Trophoblast cell (in vitro differentiated cells and primary cell): ENCODE measurements around the gene PCNX3.

Experiments
- DNase-seq, 2 donors: peaks; one replicate each; pipeline ENCODE4 v3.0.0-alpha.2; 2016
- H2AFZ ChIP-seq: 2 replicates; pipeline ENCODE4 v1.6.1; 2013; ENCODE audit warnings: low read length, moderate library complexity, mild to moderate bottlenecking; ENCODE audit not compliant: insufficient read depth, poor library complexity
- H2AK5ac ChIP-seq: 2 replicates; pipeline ENCODE4 v1.6.1; 2013; ENCODE audit warnings: mild to moderate bottlenecking, low read length
- H2BK120ac ChIP-seq: 2 replicates; pipeline ENCODE4 v1.6.1; 2013; ENCODE audit warnings: low read length, mild to moderate bottlenecking, moderate library complexity; ENCODE audit not compliant: insufficient read depth, poor library complexity
- H2BK12ac ChIP-seq: 2 replicates; pipeline ENCODE4 v1.6.1; 2013; ENCODE audit warnings: mild to moderate bottlenecking, low read length, moderate library complexity
- H2BK5ac ChIP-seq: 2 replicates; pipeline ENCODE4 v1.6.1; 2013; ENCODE audit warnings: low read length, low read depth, moderate library complexity, mild to moderate bottlenecking; ENCODE audit not compliant: poor library complexity
- H3K14ac ChIP-seq: 2 replicates; pipeline ENCODE4 v1.6.1; 2013; ENCODE audit warnings: mild to moderate bottlenecking, low read length
- H3K18ac ChIP-seq: 2 replicates; pipeline ENCODE4 v1.6.1; 2013; ENCODE audit warnings: mild to moderate bottlenecking, low read length
- H3K23ac ChIP-seq: 2 replicates; pipeline ENCODE4 v1.6.1; 2013; ENCODE audit warnings: low read length
- H3K27ac ChIP-seq: 2 replicates; pipeline ENCODE4 v1.5.1; 2013; ENCODE audit warnings: low read depth, mild to moderate bottlenecking, inconsistent platforms, low read length, moderate library complexity
- H3K27me3 ChIP-seq: 2 replicates; pipeline ENCODE4 v1.6.1; 2013; ENCODE audit warnings: inconsistent platforms, mild to moderate bottlenecking, low read length, moderate library complexity; ENCODE audit not compliant: insufficient read depth
- H3K36me3 ChIP-seq, 2 experiments: 1 replicate in 1 of 2; 2 replicates in 1 of 2; pipeline ENCODE4 v1.6.1; 2013; ENCODE audit warnings: low read length in 2 of 2, mild to moderate bottlenecking in 2 of 2, moderate library complexity in 1 of 2; ENCODE audit not compliant: insufficient read depth in 2 of 2, control insufficient read depth in 1 of 2
- H3K4ac ChIP-seq: 2 replicates; pipeline ENCODE4 v1.6.1; 2013; ENCODE audit warnings: low read depth, mild to moderate bottlenecking, low read length, moderate library complexity
- H3K4me1 ChIP-seq, 2 experiments: 1 replicate in 1 of 2; 2 replicates in 1 of 2; pipeline ENCODE4 v1.6.1; 2013; ENCODE audit warnings: low read length in 2 of 2, mild to moderate bottlenecking in 2 of 2, moderate library complexity in 1 of 2; ENCODE audit not compliant: insufficient read depth in 2 of 2, control insufficient read depth in 1 of 2
- H3K4me2 ChIP-seq: 2 replicates; pipeline ENCODE4 v1.6.1; 2013; ENCODE audit warnings: inconsistent platforms, mild to moderate bottlenecking, low read length, moderate library complexity
- H3K4me3 ChIP-seq: 2 replicates; pipeline ENCODE4 v1.5.1; 2013; ENCODE audit warnings: mild to moderate bottlenecking, low read depth, low read length, inconsistent platforms
- H3K79me1 ChIP-seq: one replicate; pipeline ENCODE4 v1.6.1; 2013; ENCODE audit warnings: low read length
- H3K79me2 ChIP-seq: 2 replicates; pipeline ENCODE4 v1.6.1; 2013; ENCODE audit warnings: low read length, mild to moderate bottlenecking; ENCODE audit not compliant: control insufficient read depth, insufficient read depth, poor library complexity
- H3K9ac ChIP-seq: 2 replicates; pipeline ENCODE4 v1.6.1; 2013; ENCODE audit warnings: mild to moderate bottlenecking, low read length
- H3K9me3 ChIP-seq: 2 replicates; pipeline ENCODE4 v1.6.1; 2013; ENCODE audit warnings: low read depth, mild to moderate bottlenecking, control low read depth, inconsistent platforms, low read length; ENCODE audit not compliant: insufficient read depth
- H4K12ac ChIP-seq: 2 replicates; pipeline ENCODE4 v1.6.1; 2013; ENCODE audit warnings: low read depth, mild to moderate bottlenecking, low read length, moderate library complexity
- H4K8ac ChIP-seq: 2 replicates; pipeline ENCODE4 v1.6.1; 2013; ENCODE audit warnings: low read depth, mild to moderate bottlenecking, low read length, moderate library complexity
- H4K91ac ChIP-seq: one replicate; pipeline ENCODE4 v1.6.1; 2013; ENCODE audit warnings: low read depth, mild to moderate bottlenecking, low read length, moderate library complexity
- WGBS: extraction: QIAGEN DNeasy Blood & Tissue Kit; methylation state at CpG from one replicate; pipeline ENCODE4 v1.1.7; 2013; ENCODE audit warnings: missing lambda C conversion rate; ENCODE audit not compliant: insufficient read length, insufficient coverage; ENCODE audit errors: extremely low coverage; 5-methylcytosine and 5-hydroxymethylcytosine counted together

The PCNX3 gene

GRCh38 chr11:65651339-65651588 is 35.7 kb downstream of the PCNX3 start:
- H3K79me2 ChIP-seq, result peaks cover 4% of the 10 kb centered on the region

GRCh38 chr11:65651589-65652510 is 36.3 kb downstream of the PCNX3 start:
- peaks cover 4% of the 10 kb centered on the region for H3K79me2 ChIP-seq
- peak overlapping the region; percentile 14 for H2AK5ac ChIP-seq
- no peaks in the 10 kb centered on the region for H3K27me3 ChIP-seq
- H3K23ac ChIP-seq, result no peak overlapping the region
- peak overlapping the region; percentile 24 for H2BK120ac ChIP-seq
- H3K36me3 ChIP-seq, result peaks cover 44 to 47% of the 10 kb centered on the region in 2 experiments
- H3K4me2 ChIP-seq, result peak overlapping the region; percentile 83
- peaks cover 14% of the 10 kb centered on the region for H3K79me1 ChIP-seq
- peak overlapping the region; percentile 69 for H4K91ac ChIP-seq
- peak overlapping the region; percentile 26 for H2AFZ ChIP-seq
- peak overlapping the region; percentile 10 for H2BK12ac ChIP-seq
- H3K4me3 ChIP-seq, result peak overlapping the region; percentile 51
- H3K27ac ChIP-seq, result peak overlapping the region; percentile 97
- peak overlapping the region; percentile 9 for H3K4ac ChIP-seq
- H3K9ac ChIP-seq, result peak overlapping the region; percentile 20
- H2BK5ac ChIP-seq, result peak overlapping the region; percentile 11
- WGBS, result no CpG with 5 or more reads among the region's 28 CpGs
- H4K8ac ChIP-seq, result peak overlapping the region; percentile 84
- H3K14ac ChIP-seq, result peak overlapping the region; percentile 73
- peaks cover 23 to 33% of the 10 kb centered on the region in 2 experiments for H3K4me1 ChIP-seq
- peak overlapping the region; percentile 59 for H4K12ac ChIP-seq
- H3K9me3 ChIP-seq, result peaks cover 3% of the 10 kb centered on the region
- DNase-seq, result peak; percentile 85 to 89
- peak overlapping the region; percentile 63 for H3K18ac ChIP-seq

More at GRCh38 chr11:65651339-65651588, 35.7 kb downstream of the PCNX3 start:
- no peak for DNase-seq
- no peak overlapping the region for H3K4me3 ChIP-seq
- H4K8ac ChIP-seq, result no peak overlapping the region
- H4K91ac ChIP-seq, result peak overlapping the region; percentile 44
- no peak overlapping the region for H3K23ac ChIP-seq
- H3K79me1 ChIP-seq, result peaks cover 14% of the 10 kb centered on the region
- H3K18ac ChIP-seq, result no peak overlapping the region
- peaks cover 7% of the 10 kb centered on the region for H3K9me3 ChIP-seq
- H3K36me3 ChIP-seq, result peaks cover 46 to 49% of the 10 kb centered on the region in 2 experiments
- no peak overlapping the region for H3K27ac ChIP-seq
- no peak overlapping the region for H2AFZ ChIP-seq
- no CpG with 5 or more reads among the region's 3 CpGs for WGBS
- H2AK5ac ChIP-seq, result peak overlapping the region; percentile 3
- H3K27me3 ChIP-seq, result no peaks in the 10 kb centered on the region
- H2BK12ac ChIP-seq, result no peak overlapping the region
- no peak overlapping the region for H2BK120ac ChIP-seq
- peak overlapping the region; percentile 12 for H4K12ac ChIP-seq
- H3K4me1 ChIP-seq, result peaks cover 23 to 36% of the 10 kb centered on the region in 2 experiments
- no peak overlapping the region for H2BK5ac ChIP-seq
- H3K4ac ChIP-seq, result no peak overlapping the region
- H3K9ac ChIP-seq, result no peak overlapping the region
- no peak overlapping the region for H3K4me2 ChIP-seq
- no peak overlapping the region for H3K14ac ChIP-seq

- no CpG with 5 or more reads among the region's 68 CpGs for WGBS
- peak overlapping the region; percentile 83 for H3K9ac ChIP-seq
- DNase-seq, result peak; percentile 95 to 99
- H3K4ac ChIP-seq, result peak overlapping the region; percentile 56
- peak overlapping the region; percentile 95 for H4K12ac ChIP-seq
- H3K4me1 ChIP-seq, result peaks cover 23 to 27% of the 10 kb centered on the region in 2 experiments
- peak overlapping the region; percentile 78 for H2BK120ac ChIP-seq
- peak overlapping the region; percentile 93 for H3K14ac ChIP-seq
- H2AFZ ChIP-seq, result peak overlapping the region; percentile 84
- H3K27ac ChIP-seq, result peak overlapping the region; percentile 97
- H3K9me3 ChIP-seq, result peaks cover 2% of the 10 kb centered on the region
- peak overlapping the region; percentile 83 for H2AK5ac ChIP-seq
- H3K23ac ChIP-seq, result no peak overlapping the region
- H3K79me1 ChIP-seq, result peaks cover 14% of the 10 kb centered on the region
- peak overlapping the region; percentile 88 for H3K18ac ChIP-seq
- H4K91ac ChIP-seq, result peak overlapping the region; percentile 96
- peak overlapping the region; percentile 92 for H4K8ac ChIP-seq
- H3K4me2 ChIP-seq, result peak overlapping the region; percentile 83
- H2BK12ac ChIP-seq, result peak overlapping the region; percentile 29
- peaks cover 52 to 55% of the 10 kb centered on the region in 2 experiments for H3K36me3 ChIP-seq
- peaks cover 4% of the 10 kb centered on the region for H3K79me2 ChIP-seq
- no peaks in the 10 kb centered on the region for H3K27me3 ChIP-seq
- H2BK5ac ChIP-seq, result peak overlapping the region; percentile 84
- peak overlapping the region; percentile 67 for H3K4me3 ChIP-seq
Measured at GRCh38 chr11:65652511-65653228, 37.1 kb downstream of the PCNX3 start.
